Thymus (tissue), 11 donors: ENCODE data around the gene CLPTM1. TPM values are rescaled to one million over a fixed set of nuclear protein-coding genes. Genes with fewer than 3 reads are reported as not detected.

Experiments
- DNase-seq, 9 donors: peaks; one replicate each; pipeline ENCODE4 v3.0.0-alpha.2; 2013; ENCODE audit warnings: low spot score in 9 of 9, low read depth in 6 of 9, missing footprints in 1 of 9
- H3K27ac ChIP-seq, 2 donors: one replicate each; pipeline ENCODE4 v1.5.1; 2013; ENCODE audit warnings: control low read depth in 1 of 2, low read depth in 1 of 2, low read length in 1 of 2, mild to moderate bottlenecking in 1 of 2, moderate library complexity in 1 of 2
- H3K27me3 ChIP-seq, 2 donors: one replicate each; pipeline ENCODE4 v1.5.1; 2013; ENCODE audit warnings: low read length in 1 of 2; ENCODE audit not compliant: control insufficient read depth in 2 of 2, insufficient read depth in 1 of 2
- H3K36me3 ChIP-seq, 2 donors: one replicate each; pipeline ENCODE4 v1.5.1; 2013; ENCODE audit warnings: low read length in 1 of 2, mild to moderate bottlenecking in 1 of 2, moderate library complexity in 1 of 2; ENCODE audit not compliant: control insufficient read depth in 2 of 2, insufficient read depth in 2 of 2
- H3K4me1 ChIP-seq, 2 donors: one replicate each; pipeline ENCODE4 v1.5.1; 2013; ENCODE audit warnings: low read length in 2 of 2; ENCODE audit not compliant: control insufficient read depth in 2 of 2, insufficient read depth in 2 of 2
- H3K4me3 ChIP-seq, 2 donors: one replicate each; pipeline ENCODE4 v1.5.1; 2013; ENCODE audit warnings: low read length in 2 of 2, control low read depth in 1 of 2, mild to moderate bottlenecking in 1 of 2
- H3K9me3 ChIP-seq, 2 donors: one replicate each; pipeline ENCODE4 v1.5.1; 2013; ENCODE audit warnings: low read length in 1 of 2, mild to moderate bottlenecking in 1 of 2; ENCODE audit not compliant: control insufficient read depth in 2 of 2, insufficient read depth in 1 of 2
- WGBS: extraction: QIAGEN DNeasy Blood & Tissue Kit; methylation state at CpG from one replicate; pipeline ENCODE4 v1.1.7; 2013; 5-methylcytosine and 5-hydroxymethylcytosine counted together
- polyA plus RNA-seq: library from polyadenylated mRNA; stranded (reverse); fragments of 200-250 nt; gene quantifications from one replicate; pipeline ENCODE4 v1.2.3, GENCODE V29; 2013
- total RNA-seq: library from RNA; stranded (reverse); fragments of 120-200 nt; gene quantifications from one replicate; pipeline ENCODE4 v1.2.4, GENCODE V29; 2013
- donor health status: healthy.

The CLPTM1 gene
- total and polyA plus RNA-seq, 2 donors, result 14.6 to 36.8 TPM

DNA sequence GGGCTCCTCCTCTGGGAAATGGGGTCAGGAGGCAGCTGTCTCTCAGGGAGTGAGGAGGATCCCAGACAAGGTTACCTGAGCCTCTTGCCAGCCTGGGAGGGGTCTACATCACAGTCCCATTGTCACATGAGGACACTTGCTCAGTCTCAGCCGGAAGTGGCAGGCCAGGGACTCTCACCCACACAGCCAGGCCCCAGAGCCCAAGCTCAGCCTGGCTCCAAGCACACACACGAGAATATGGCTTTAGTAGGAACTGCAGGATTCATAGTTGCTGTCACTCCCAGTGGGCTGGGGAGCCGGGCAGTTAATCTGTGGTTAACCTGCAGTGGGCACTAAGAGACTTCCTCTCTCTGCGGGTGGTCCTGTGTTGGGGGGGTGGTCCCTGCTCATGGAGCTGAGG is 30.3 kb downstream of the CLPTM1 start:
- Histone ChIP-seq H3K36me3 (peaks cover 42 to 77% of the 10 kb centered on the region in 2 donors), H3K27me3 (no peaks in the 10 kb centered on the region)
- no peak for DNase-seq

DNA sequence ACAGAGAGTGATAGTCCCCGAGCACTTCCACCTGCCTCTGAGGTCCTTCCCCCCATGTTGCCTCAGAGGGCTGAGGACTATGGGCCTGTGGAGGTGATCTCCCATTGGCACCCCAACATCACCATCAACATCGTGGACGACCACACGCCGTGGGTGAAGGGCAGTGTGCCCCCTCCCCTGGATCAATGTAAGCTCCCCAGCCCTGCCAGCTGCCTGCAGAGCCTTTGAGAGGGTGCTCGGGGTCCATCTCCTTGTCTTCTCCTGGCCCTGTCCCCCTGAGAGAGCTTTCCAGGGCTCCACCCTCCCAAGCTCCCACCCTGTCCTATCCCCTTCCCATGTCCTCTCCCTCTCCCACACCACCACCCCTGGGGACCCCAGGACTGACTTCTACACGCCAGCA is 31.2 kb downstream of the CLPTM1 start:
- H3K4me3 ChIP-seq, result no peak overlapping the region
- no peaks in the 10 kb centered on the region for H3K4me1 ChIP-seq
- no peak for DNase-seq
- WGBS, result 99% methylated on average over 7 of the region's 7 CpGs
- no peaks in the 10 kb centered on the region for H3K27me3 ChIP-seq
- H3K9me3 ChIP-seq, result no peaks in the 10 kb centered on the region
- no peak overlapping the region for H3K27ac ChIP-seq
- H3K36me3 ChIP-seq, result peaks cover 52 to 84% of the 10 kb centered on the region in 2 donors

More for the DNA sequence above, 30.3 kb downstream of the CLPTM1 start:
- no peak overlapping the region for H3K27ac ChIP-seq
- H3K4me1 ChIP-seq, result no peaks in the 10 kb centered on the region
- H3K4me3 ChIP-seq, result no peak overlapping the region
- 96% methylated on average over 4 of the region's 4 CpGs for WGBS
- H3K9me3 ChIP-seq, result no peaks in the 10 kb centered on the region

- H3K36me3 ChIP-seq, result peaks cover 55 to 87% of the 10 kb centered on the region in 2 donors
- H3K27ac ChIP-seq, result no peak overlapping the region
- no peaks in the 10 kb centered on the region for H3K9me3 ChIP-seq
- 96% methylated on average over 20 of the region's 20 CpGs for WGBS
- no peaks in the 10 kb centered on the region for H3K27me3 ChIP-seq
- H3K4me1 ChIP-seq, result no peaks in the 10 kb centered on the region
- no peak overlapping the region for H3K4me3 ChIP-seq
- DNase-seq, result no peak
Observed at GRCh38 chr19:44987148-44987675, 32.0 kb downstream of the CLPTM1 start.

DNA sequence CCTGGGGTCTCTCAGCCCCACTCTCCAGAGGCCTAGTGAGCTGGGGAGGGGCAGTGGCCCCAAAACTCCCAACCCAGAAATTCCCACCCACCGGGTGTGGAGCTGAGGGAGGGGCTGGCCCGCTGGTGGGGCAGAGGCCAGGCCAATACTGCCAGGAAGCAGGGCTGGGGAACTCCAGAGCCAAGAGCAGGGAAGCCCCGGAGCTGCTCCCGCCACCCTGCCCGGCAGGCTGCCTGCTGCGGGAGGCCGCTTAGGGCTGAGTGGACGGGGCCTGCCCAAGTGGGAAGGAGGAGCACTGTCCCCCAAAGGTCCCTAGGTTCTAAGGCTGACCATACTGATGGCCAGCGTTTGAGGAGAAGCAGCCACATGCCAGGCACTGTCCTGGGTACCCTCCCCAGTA is 33.1 kb downstream of the CLPTM1 start:
- Histone ChIP-seq H3K27me3 (no peaks in the 10 kb centered on the region), H3K36me3 (peaks cover 55 to 89% of the 10 kb centered on the region in 2 donors), H3K4me3 (no peak overlapping the region), H3K27ac (peak overlapping the region; percentile 5 to 47), H3K9me3 (no peaks in the 10 kb centered on the region), H3K4me1 (no peaks in the 10 kb centered on the region)
- WGBS, result 95% methylated on average over 9 of the region's 9 CpGs
- DNase-seq, result no peak

- WGBS, result 96% methylated on average over 15 of the region's 15 CpGs
- no peaks in the 10 kb centered on the region for H3K4me1 ChIP-seq
- peaks cover 55 to 86% of the 10 kb centered on the region in 2 donors for H3K36me3 ChIP-seq
- DNase-seq, result peak in 6 of 9 donors; percentile 8 to 36 (median 20)
- no peaks in the 10 kb centered on the region for H3K9me3 ChIP-seq
- H3K27ac ChIP-seq, result no peak overlapping the region
- no peaks in the 10 kb centered on the region for H3K27me3 ChIP-seq
- no peak overlapping the region for H3K4me3 ChIP-seq
Observed at GRCh38 chr19:44988896-44989556, 33.8 kb downstream of the CLPTM1 start.

- Histone ChIP-seq H3K9me3 (no peaks in the 10 kb centered on the region), H3K4me1 (no peaks in the 10 kb centered on the region), H3K36me3 (peaks cover 52 to 72% of the 10 kb centered on the region in 2 donors), H3K27me3 (no peaks in the 10 kb centered on the region), H3K27ac (no peak overlapping the region), H3K4me3 (no peak overlapping the region)
- DNase-seq, result no peak
- 97% methylated on average over 14 of the region's 14 CpGs for WGBS
Observed at GRCh38 chr19:44990459-44990858, 35.3 kb downstream of the CLPTM1 start.

- Histone ChIP-seq H3K27ac (no peak overlapping the region), H3K4me3 (no peak overlapping the region), H3K9me3 (no peaks in the 10 kb centered on the region), H3K4me1 (no peaks in the 10 kb centered on the region), H3K27me3 (no peaks in the 10 kb centered on the region), H3K36me3 (peaks cover 48 to 67% of the 10 kb centered on the region in 2 donors)
- WGBS, result 96% methylated on average over 12 of the region's 12 CpGs
- DNase-seq, result no peak
Observed at GRCh38 chr19:44990966-44991365, 35.8 kb downstream of the CLPTM1 start.

DNA sequence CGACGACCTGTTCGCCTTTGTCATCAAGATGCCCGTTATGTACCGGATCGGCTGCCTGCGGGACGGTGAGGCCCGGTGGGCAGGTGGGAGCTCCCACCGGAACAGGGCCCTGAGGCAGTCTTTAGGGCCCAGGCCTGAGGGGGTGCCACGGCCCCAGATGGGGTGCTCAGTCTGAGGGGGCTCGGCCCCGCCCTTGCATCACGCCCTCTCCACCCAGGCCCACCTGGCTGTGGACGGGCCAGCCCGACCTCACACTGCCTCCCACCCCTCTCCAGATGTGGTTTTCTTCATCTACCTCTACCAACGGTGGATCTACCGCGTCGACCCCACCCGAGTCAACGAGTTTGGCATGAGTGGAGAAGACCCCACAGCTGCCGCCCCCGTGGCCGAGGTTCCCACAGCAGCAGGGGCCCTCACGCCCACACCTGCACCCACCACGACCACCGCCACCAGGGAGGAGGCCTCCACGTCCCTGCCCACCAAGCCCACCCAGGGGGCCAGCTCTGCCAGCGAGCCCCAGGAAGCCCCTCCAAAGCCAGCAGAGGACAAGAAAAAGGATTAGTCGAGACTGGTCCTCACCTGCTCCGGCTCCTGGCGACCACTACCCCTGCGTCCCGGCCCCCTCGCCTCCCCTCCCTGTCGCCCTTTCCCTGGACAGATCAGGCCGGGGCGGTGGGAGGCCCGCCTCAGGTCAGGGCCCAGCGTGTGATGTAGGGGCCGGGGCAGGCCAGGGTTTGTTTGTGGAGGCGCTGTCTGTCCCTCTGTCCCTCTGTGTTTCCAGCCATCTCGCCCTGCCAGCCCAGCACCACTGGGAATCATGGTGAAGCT is 37.4 kb downstream of the CLPTM1 start:
- Histone ChIP-seq H3K9me3 (no peaks in the 10 kb centered on the region), H3K4me3 (no peak overlapping the region), H3K4me1 (no peaks in the 10 kb centered on the region), H3K27ac (no peak overlapping the region), H3K36me3 (peaks cover 41 to 54% of the 10 kb centered on the region in 2 donors), H3K27me3 (no peaks in the 10 kb centered on the region)
- DNase-seq, result no peak
- 92% methylated on average over 44 of the region's 44 CpGs for WGBS

GRCh38 chr19:44993526-44993925 is 38.3 kb downstream of the CLPTM1 start:
- Histone ChIP-seq H3K4me1 (no peaks in the 10 kb centered on the region), H3K36me3 (peaks cover 33 to 46% of the 10 kb centered on the region in 2 donors), H3K27ac (no peak overlapping the region), H3K27me3 (no peaks in the 10 kb centered on the region), H3K9me3 (no peaks in the 10 kb centered on the region), H3K4me3 (no peak overlapping the region)
- no peak for DNase-seq
- WGBS, result 95% methylated on average over 6 of the region's 6 CpGs
